Measurements from ENCODE around the gene P2RX5.

P2RX5 gene

DNA sequence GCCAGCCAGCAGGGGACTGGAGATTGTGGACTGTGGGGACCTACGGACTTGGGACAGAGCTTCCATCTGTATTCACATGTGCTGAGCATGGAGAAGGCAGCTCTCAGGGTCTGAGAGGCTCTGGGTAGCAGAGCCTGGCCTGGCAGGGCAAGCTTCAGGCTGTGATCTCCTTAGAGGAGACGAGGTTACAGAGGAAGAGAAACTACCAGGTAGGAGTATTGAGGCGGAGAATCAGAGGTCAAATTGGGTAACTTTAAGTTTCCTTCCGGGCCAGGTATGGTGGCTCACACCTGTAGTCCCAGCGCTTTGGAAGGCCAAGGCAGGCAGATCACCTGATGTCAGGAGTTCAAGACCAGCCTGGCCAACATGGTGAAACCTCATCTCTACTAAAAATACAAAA lies 50.6 kb downstream of the P2RX5 start:
- Mint-ChIP-seq H3K27me3 (no peaks in the 10 kb centered on the region), H3K4me3 (peak overlapping the region; percentile 7 to 63), H3K36me3 (peaks cover 26 to 59% of the 10 kb centered on the region in 2 donors), H3K27ac (peak overlapping the region; percentile 49), H3K4me1 (peaks cover 34 to 67% of the 10 kb centered on the region in 2 donors), H3K9me3 (no peaks in the 10 kb centered on the region)
- DNase-seq (no peak), ATAC-seq (replicated peaks) (no peak)

- peak overlapping the region; percentile 88 for H3K27ac Mint-ChIP-seq
- H3K4me1 Mint-ChIP-seq, result peaks cover 45 to 79% of the 10 kb centered on the region in 2 donors
- ATAC-seq (replicated peaks) (peak; percentile 27 to 31), DNase-seq (no peak)
- H3K27me3 Mint-ChIP-seq, result no peaks in the 10 kb centered on the region
- H3K4me3 Mint-ChIP-seq, result peak overlapping the region in 1 of 2 donors; percentile 23
- H3K36me3 Mint-ChIP-seq, result peaks cover 22 to 64% of the 10 kb centered on the region in 2 donors
- H3K9me3 Mint-ChIP-seq, result no peaks in the 10 kb centered on the region
Measured at GRCh38 chr17:3643889-3644349, 52.0 kb downstream of the P2RX5 start.

DNA sequence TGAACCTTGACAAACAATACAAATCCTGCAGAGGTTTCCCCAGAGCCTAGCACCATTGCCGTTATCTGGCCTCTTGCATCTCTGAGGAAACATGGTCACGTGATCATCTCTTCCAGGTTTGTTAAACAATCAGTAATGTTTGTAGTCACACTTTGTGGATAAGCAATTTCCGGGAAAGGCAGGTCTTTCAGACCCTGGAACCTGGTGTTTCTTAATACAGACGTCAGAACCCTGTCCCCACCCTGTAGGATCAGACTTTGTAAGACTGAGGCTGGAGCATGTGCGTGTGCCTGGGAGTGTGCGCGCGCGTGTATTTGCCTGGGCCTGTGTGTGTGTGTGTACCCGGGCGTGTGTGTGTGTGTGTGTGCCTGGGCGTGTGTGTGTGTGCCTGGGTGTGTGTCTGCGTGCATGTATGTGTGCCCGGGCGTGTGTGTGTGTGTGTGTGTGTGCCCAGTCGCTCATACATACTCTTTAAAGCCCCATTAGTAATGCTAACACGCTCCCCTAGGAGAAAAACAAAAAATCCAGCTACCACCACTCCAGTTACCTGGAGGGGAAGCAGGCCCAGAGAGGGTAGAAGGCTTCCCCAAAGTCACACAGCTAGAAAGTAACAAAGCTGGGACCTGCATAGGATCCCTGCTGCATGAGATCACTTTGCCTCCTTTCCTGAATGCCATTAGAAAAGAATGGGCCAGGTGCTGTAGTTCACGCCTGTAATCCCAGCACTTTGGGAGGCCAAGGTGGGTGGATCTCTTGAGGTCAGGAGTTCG lies 54.1 kb downstream of the P2RX5 start:
- Mint-ChIP-seq H3K9me3 (no peaks in the 10 kb centered on the region), H3K36me3 (peaks cover 17 to 57% of the 10 kb centered on the region in 2 donors), H3K27ac (peak overlapping the region; percentile 9), H3K4me3 (no peak overlapping the region), H3K27me3 (no peaks in the 10 kb centered on the region), H3K4me1 (peaks cover 51 to 78% of the 10 kb centered on the region in 2 donors)
- no peak for ATAC-seq (replicated peaks)
- no peak for DNase-seq

DNA sequence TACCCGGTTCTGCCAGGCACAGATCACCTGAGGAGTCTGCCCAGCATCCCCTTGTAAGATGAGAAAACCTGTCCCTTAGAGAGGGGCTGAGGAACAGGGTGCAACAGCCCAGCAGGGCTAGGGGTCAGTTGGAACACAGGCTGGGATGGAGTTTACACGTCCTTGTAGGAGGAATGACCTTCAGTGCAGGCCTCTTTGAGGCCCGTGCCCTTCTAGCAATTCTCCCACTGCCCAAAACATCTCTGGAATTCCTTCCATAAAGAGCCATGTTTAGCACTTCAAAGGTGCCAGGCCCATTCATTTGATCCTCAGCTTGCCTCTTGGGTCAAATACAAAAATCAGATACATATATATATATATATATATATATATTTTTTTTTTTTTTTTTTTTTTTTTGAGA lies 54.9 kb downstream of the P2RX5 start:
- Mint-ChIP-seq H3K4me1 (peaks cover 47 to 70% of the 10 kb centered on the region in 2 donors), H3K9me3 (no peaks in the 10 kb centered on the region), H3K36me3 (peaks cover 17 to 57% of the 10 kb centered on the region in 2 donors), H3K4me3 (no peak overlapping the region), H3K27me3 (no peaks in the 10 kb centered on the region), H3K27ac (no peak overlapping the region)
- ATAC-seq (replicated peaks) (no peak), DNase-seq (no peak)

GRCh38 chr17:3639981-3640596 lies 55.9 kb downstream of the P2RX5 start:
- ATAC-seq (replicated peaks), result peak; percentile 26 to 38
- peak; percentile 32 for DNase-seq
- peak overlapping the region; percentile 93 for H3K27ac Mint-ChIP-seq
- peaks cover 41 to 68% of the 10 kb centered on the region in 2 donors for H3K4me1 Mint-ChIP-seq
- H3K27me3 Mint-ChIP-seq, result no peaks in the 10 kb centered on the region
- no peaks in the 10 kb centered on the region for H3K9me3 Mint-ChIP-seq
- peak overlapping the region; percentile 60 to 69 for H3K4me3 Mint-ChIP-seq
- peaks cover 16 to 53% of the 10 kb centered on the region in 2 donors for H3K36me3 Mint-ChIP-seq

- peak overlapping the region; percentile 100 for H3K27ac Mint-ChIP-seq
- DNase-seq (no peak), ATAC-seq (replicated peaks) (peak in 1 of 2 donors; percentile 1)
- peak overlapping the region; percentile 91 to 95 for H3K4me3 Mint-ChIP-seq
- no peaks in the 10 kb centered on the region for H3K9me3 Mint-ChIP-seq
- peaks cover 37 to 56% of the 10 kb centered on the region in 2 donors for H3K4me1 Mint-ChIP-seq
- no peaks in the 10 kb centered on the region for H3K27me3 Mint-ChIP-seq
- H3K36me3 Mint-ChIP-seq, result peaks cover 12 to 40% of the 10 kb centered on the region in 2 donors
Measured at GRCh38 chr17:3636908-3637373, 59.0 kb downstream of the P2RX5 start.

- Mint-ChIP-seq H3K36me3 (peaks cover 10 to 34% of the 10 kb centered on the region in 2 donors), H3K4me3 (peak within 1 kb of the TSS; percentile 91 to 95), H3K4me1 (peaks cover 35 to 56% of the 10 kb centered on the region in 2 donors), H3K9me3 (no peaks in the 10 kb centered on the region), H3K27ac (peak within 1 kb of the TSS; percentile 100), H3K27me3 (no peaks in the 10 kb centered on the region)
- ATAC-seq (replicated peaks) (peak; percentile 93 to 96), DNase-seq (peak; percentile 95)
Measured at GRCh38 chr17:3636154-3636907, 59.6 kb downstream of the P2RX5 start, which contains the start of the genes CTNS and SHPK. CTNS (plus strand) TSS chr17:3636760; CDS start chr17:3640207, 3,447 bp downstream. SHPK (minus strand) TSS chr17:3636250; CDS start chr17:3636219, 31 bp downstream.

GRCh38 chr17:3635474-3636153 lies 60.3 kb downstream of the P2RX5 start:
- no peaks in the 10 kb centered on the region for H3K27me3 Mint-ChIP-seq
- H3K36me3 Mint-ChIP-seq, result peaks cover 9 to 40% of the 10 kb centered on the region in 2 donors
- H3K4me3 Mint-ChIP-seq, result peak overlapping the region; percentile 91 to 95
- ATAC-seq (replicated peaks) (no peak), DNase-seq (no peak)
- H3K9me3 Mint-ChIP-seq, result no peaks in the 10 kb centered on the region
- H3K4me1 Mint-ChIP-seq, result peaks cover 38 to 58% of the 10 kb centered on the region in 2 donors
- no peak overlapping the region for H3K27ac Mint-ChIP-seq

DNA sequence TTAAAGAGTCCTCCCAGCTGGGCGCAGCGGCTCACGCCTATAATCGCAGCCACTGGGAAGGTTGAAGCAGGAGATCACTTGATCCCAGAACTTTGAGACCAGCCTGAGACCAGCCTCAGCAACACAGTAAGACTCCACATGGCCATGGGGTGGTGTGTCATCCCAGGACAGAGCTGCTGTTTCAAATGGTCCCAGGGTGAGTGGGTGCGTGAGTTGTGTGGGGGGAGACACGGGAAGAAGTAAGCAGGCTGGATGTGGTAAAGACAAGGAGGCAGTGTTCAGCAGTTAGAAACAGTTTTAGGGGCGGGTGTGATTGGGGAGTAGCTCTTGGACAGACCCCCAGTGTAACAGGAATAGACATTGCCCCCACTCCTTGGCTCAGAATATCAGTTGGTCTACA lies 63.7 kb downstream of the P2RX5 start:
- H3K27ac Mint-ChIP-seq, result no peak overlapping the region
- peaks cover 19 to 39% of the 10 kb centered on the region in 2 donors for H3K36me3 Mint-ChIP-seq
- H3K4me1 Mint-ChIP-seq, result peaks cover 14 to 29% of the 10 kb centered on the region in 2 donors
- DNase-seq, result no peak
- ATAC-seq (replicated peaks), result no peak
- H3K9me3 Mint-ChIP-seq, result no peaks in the 10 kb centered on the region
- no peak overlapping the region for H3K4me3 Mint-ChIP-seq
- no peaks in the 10 kb centered on the region for H3K27me3 Mint-ChIP-seq

DNA sequence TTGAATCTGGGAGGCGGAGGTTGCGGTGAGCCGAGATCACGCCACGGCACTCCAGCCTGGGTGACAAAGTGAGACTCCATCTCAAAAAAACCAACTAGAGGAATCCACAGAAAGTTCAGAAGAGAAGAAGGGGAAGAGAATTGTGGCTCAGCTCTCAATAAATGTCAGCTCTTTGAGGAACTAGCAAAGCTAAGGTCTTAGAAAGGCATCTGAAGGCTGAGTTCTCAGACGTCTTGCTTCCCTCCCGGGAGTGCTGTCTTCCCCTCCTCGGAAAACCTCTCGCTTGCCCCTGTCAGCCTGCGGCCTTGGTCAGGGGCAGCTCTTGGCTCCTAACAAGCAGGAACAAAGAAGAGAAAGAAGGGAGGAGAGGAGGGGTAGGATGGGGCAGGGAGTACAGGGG lies 65.2 kb downstream of the P2RX5 start:
- Mint-ChIP-seq H3K9me3 (no peaks in the 10 kb centered on the region), H3K36me3 (peaks cover 24 to 46% of the 10 kb centered on the region in 2 donors), H3K4me1 (peaks cover 11 to 25% of the 10 kb centered on the region in 2 donors), H3K27me3 (no peaks in the 10 kb centered on the region), H3K4me3 (no peak overlapping the region), H3K27ac (no peak overlapping the region)
- no peak for DNase-seq
- ATAC-seq (replicated peaks), result no peak

DNA sequence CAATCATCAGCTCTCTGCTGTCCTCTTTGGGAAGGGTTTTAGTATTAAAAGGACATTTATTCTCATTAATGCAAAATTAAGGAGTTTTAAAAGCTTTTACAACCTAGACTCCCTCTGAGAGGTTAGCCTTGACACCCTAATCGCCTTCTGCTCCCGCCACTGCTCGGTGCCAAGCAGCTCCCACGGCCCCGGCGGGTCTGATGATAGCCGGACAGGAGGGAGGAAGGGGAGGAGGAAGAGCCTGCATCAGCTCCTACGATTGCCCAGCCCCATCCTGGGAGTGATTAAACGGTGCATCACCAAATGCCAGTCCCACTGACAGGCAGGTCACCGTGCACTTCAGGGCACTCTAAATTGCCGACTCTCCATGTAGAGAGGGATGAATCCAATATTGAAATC lies 68.2 kb downstream of the P2RX5 start:
- peaks cover 32 to 44% of the 10 kb centered on the region in 2 donors for H3K36me3 Mint-ChIP-seq
- no peak for ATAC-seq (replicated peaks)

DNA sequence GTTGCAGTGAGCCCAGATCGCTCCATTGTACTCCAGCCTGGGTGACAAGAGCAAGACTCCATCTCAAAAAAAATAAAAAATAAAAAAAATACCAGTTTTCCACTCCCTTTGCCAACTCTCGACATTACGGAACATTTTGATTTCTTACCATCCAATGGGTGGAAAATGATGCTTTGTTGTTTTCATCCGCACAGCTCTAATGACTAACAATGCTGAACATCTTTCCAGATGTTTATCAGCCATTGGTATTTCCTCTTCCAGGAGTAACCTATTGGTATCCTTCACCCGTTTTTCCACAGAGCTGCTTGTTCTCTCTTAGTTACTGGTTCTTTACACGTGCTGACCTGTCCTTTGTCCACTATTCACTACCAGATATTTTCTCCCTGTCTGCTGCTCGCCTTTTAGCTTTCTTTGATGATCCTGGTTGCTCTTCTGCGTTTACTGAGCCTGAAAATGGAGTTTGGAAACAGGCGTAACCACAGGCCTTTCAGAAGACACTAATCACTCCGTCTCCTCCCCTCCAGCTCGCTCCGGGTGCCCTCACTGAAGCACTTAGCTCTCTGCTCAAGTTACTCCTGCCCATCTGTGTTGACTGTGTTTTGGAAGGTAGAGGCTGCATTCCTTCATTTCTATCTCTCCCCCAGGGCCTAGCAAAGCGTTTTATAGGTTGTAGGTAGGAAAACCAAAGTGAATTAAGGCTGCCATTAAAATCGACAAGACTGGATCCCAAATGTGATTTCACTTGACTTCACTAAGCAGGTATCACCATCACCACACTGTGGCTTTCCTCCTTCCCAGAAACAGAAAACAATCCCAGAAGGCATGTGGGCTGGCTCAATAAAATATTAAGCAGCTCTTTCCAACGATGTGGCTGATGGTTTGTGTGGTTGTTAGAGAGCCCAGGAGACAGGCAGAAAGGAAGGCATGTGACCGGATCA lies 68.9 kb downstream of the P2RX5 start:
- no peaks in the 10 kb centered on the region for H3K9me3 Mint-ChIP-seq
- H3K4me3 Mint-ChIP-seq, result no peak overlapping the region
- H3K27ac Mint-ChIP-seq, result no peak overlapping the region
- ATAC-seq (replicated peaks) (no peak), DNase-seq (no peak)
- peaks cover 30 to 39% of the 10 kb centered on the region in 2 donors for H3K36me3 Mint-ChIP-seq
- no peaks in the 10 kb centered on the region for H3K27me3 Mint-ChIP-seq
- peaks cover 3 to 7% of the 10 kb centered on the region in 2 donors for H3K4me1 Mint-ChIP-seq

More for the DNA sequence above, 68.2 kb downstream of the P2RX5 start:
- no peak overlapping the region for H3K27ac Mint-ChIP-seq
- H3K9me3 Mint-ChIP-seq, result no peaks in the 10 kb centered on the region
- no peaks in the 10 kb centered on the region for H3K27me3 Mint-ChIP-seq
- no peak for DNase-seq
- peaks cover 3 to 7% of the 10 kb centered on the region in 2 donors for H3K4me1 Mint-ChIP-seq
- H3K4me3 Mint-ChIP-seq, result no peak overlapping the region
